ENCODE data around the gene GPSM1.

The GPSM1 gene

GRCh38 chr9:136396219-136396515 lies 68.8 kb downstream of the GPSM1 start:
- TF ChIP-seq CTCF (conservative IDR thresholded peaks at IDR 0.05; ENCODE audit: control insufficient read depth, insufficient read depth, low read depth, low read length): no peak
- DNase-seq (ENCODE audit: low read depth): no peak
- H3K4me3 ChIP-seq (ENCODE audit: control insufficient read depth, low read depth, low read length): no peak overlapping the region

GRCh38 chr9:136397643-136398042 lies 70.3 kb downstream of the GPSM1 start:
- TF ChIP-seq CTCF (conservative IDR thresholded peaks at IDR 0.05; ENCODE audit: control insufficient read depth, insufficient read depth, low read depth, low read length): no peak
- H3K4me3 ChIP-seq (ENCODE audit: control insufficient read depth, low read depth, low read length): no peak overlapping the region
- DNase-seq (ENCODE audit: low read depth): no peak

GRCh38 chr9:136398286-136398685 lies 70.9 kb downstream of the GPSM1 start:
- TF ChIP-seq CTCF (conservative IDR thresholded peaks at IDR 0.05; ENCODE audit: control insufficient read depth, insufficient read depth, low read depth, low read length): no peak
- DNase-seq (ENCODE audit: low read depth): no peak
- no peak overlapping the region for H3K4me3 ChIP-seq (ENCODE audit: control insufficient read depth, low read depth, low read length)

- peak; percentile 23 for DNase-seq (ENCODE audit: low read depth)
- TF ChIP-seq CTCF (conservative IDR thresholded peaks at IDR 0.05; ENCODE audit: control insufficient read depth, insufficient read depth, low read depth, low read length): no peak
Observed at GRCh38 chr9:136399176-136400037, 72.1 kb downstream of the GPSM1 start.

GRCh38 chr9:136400038-136400834 lies 72.9 kb downstream of the GPSM1 start, which contains the start of gene SNAPC4:
Gene SNAPC4, minus strand, starts transcription at chr9:136400170. Its CDS starts 1,742 bp downstream, at chr9:136398428.
- DNase-seq (ENCODE audit: low read depth): peak; percentile 74
- TF ChIP-seq CTCF (conservative IDR thresholded peaks at IDR 0.05; ENCODE audit: control insufficient read depth, insufficient read depth, low read depth, low read length): no peak
- peak within 1 kb of the TSS; percentile 79 for H3K4me3 ChIP-seq (ENCODE audit: control insufficient read depth, low read depth, low read length)

More at GRCh38 chr9:136399176-136400037, 72.1 kb downstream of the GPSM1 start:
- H3K4me3 ChIP-seq (ENCODE audit: control insufficient read depth, low read depth, low read length): peak overlapping the region; percentile 79

- no peak overlapping the region for H3K4me3 ChIP-seq (ENCODE audit: control insufficient read depth, low read depth, low read length)
- peak; percentile 50 for DNase-seq (ENCODE audit: low read depth)
- no peak for TF ChIP-seq CTCF (conservative IDR thresholded peaks at IDR 0.05; ENCODE audit: control insufficient read depth, insufficient read depth, low read depth, low read length)
Observed at GRCh38 chr9:136401173-136401922, 74.0 kb downstream of the GPSM1 start.

All from fibroblast of mammary gland (primary cell).